GM18858 (cell line): ENCODE measurements around the gene LRP1.

ENCODE experiments used
- ATAC-seq: cut with Tn5 transposase; IDR thresholded peaks from one replicate; pipeline ENCODE4 v1.9.1; 2021; ENCODE audit not compliant: unreplicated experiment

The LRP1 gene

DNA sequence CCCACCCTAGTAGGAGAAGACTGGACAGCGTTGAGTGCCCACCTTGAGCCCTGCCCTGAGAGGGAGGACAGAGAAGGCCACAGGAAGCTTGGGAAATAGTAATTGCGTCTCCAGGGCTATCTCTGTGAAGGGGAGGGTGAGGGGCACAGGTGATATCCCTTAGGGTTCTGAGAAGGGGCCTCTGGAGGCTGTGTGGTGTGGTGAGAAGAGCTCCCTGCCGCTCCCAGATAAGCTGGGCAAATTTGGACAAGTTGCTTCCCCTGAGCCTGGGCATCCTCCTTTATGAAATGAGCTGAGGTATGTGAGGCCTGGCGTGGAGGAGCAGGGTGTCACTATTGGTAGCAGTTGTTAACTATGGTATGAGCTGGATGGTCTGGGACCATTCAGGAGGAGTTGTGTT is 42.6 kb downstream of the LRP1 start:
- no peak for ATAC-seq

DNA sequence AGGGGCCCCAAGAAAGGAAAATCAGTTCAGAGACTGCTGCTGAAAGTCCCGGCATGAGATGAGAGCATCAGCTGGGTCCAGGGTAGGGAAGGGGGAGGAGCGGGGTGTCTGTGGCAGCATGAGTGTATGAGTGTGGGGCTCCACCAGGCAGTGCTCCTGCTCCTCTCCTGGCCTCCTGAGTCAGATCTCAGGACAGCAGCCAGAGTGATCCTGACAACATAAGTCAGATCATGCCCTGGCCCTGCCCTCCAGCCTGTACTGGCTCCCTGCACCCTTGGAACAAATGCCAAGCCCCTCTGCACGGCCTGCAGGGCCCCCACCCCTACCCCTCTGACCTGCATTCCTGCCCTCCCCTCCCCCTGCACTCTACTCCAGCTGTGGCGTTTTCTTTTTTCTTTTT is 43.4 kb downstream of the LRP1 start:
- ATAC-seq, result no peak

DNA sequence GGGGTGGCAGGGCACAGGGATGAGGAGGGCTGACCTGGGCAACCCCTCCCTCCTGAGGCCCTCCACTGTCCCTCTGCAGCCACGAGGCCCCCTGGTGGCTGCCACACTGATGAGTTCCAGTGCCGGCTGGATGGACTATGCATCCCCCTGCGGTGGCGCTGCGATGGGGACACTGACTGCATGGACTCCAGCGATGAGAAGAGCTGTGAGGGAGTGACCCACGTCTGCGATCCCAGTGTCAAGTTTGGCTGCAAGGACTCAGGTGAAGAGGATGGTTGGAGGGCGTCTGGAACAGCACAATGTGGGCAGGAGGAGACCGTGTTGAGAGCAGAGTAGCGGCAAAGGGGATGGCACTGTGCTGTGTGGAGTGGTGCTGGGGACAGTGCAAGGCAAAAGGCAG is 44.8 kb downstream of the LRP1 start:
- no peak for ATAC-seq

DNA sequence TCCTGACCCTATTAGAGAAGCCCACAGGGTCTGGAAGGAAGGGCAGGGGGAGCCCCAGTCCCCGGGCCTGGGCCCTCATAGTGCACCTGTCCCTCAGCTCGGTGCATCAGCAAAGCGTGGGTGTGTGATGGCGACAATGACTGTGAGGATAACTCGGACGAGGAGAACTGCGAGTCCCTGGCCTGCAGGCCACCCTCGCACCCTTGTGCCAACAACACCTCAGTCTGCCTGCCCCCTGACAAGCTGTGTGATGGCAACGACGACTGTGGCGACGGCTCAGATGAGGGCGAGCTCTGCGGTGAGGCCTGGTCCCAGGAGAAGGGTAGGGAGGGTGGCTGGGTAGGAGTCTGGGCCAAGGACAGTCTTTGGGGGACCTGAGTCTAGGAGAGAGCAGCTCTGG is 45.4 kb downstream of the LRP1 start:
- no peak for ATAC-seq

DNA sequence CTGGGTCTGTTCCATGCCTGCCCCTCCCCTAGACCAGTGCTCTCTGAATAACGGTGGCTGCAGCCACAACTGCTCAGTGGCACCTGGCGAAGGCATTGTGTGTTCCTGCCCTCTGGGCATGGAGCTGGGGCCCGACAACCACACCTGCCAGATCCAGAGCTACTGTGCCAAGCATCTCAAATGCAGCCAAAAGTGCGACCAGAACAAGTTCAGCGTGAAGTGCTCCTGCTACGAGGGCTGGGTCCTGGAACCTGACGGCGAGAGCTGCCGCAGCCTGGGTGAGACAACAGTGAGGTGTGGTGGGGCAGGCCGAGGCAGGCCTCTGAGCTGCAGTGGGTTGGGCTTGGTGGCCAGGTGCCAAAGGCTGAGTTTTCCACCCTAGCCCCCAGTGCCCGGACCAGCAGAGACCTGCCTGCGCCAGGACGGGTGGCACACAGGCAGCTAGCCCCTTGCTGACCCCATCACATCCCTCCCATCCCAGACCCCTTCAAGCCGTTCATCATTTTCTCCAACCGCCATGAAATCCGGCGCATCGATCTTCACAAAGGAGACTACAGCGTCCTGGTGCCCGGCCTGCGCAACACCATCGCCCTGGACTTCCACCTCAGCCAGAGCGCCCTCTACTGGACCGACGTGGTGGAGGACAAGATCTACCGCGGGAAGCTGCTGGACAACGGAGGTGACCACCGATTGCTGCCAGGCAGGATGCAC is 47.3 kb downstream of the LRP1 start:
- no peak for ATAC-seq

DNA sequence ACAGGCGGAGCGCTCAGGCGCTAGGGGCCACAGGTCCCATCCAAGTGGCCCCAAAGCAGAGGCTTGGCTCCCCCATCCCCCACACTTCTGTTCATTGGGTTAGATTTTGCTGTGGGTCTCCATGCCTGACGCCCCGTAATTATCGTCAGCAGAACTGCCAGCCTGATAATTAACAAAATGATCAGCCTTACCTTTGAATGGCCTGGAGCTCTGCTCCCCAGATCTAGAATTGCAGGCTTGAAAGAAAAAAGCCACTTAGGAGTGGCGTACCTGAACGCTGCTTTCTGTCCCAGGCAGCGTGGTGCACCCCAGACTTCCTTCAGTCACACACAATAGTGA is 47.8 kb downstream of the LRP1 start:
- no peak for ATAC-seq

DNA sequence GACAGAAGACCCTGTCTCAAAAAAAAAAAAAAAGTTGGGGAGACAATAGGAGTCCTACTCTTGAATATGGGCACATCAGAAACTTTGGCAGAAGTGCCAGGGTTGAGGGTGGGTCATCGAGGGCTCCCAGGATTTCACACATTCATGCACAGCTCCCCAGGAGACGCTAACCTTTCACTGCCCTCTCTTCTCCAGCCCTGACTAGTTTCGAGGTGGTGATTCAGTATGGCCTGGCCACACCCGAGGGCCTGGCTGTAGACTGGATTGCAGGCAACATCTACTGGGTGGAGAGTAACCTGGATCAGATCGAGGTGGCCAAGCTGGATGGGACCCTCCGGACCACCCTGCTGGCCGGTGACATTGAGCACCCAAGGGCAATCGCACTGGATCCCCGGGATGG is 48.6 kb downstream of the LRP1 start:
- no peak for ATAC-seq

DNA sequence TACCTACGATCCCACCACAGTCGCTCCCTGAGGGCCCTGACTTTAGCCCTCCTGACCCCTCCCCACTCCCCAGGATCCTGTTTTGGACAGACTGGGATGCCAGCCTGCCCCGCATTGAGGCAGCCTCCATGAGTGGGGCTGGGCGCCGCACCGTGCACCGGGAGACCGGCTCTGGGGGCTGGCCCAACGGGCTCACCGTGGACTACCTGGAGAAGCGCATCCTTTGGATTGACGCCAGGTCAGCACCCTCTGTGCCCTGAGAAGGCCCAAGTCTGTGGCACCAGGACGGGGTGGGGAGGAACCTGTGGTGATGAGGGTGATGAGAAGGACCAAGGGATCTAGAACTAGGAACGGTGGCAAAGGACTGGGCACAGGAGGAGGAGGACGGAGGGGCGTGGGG is 49.1 kb downstream of the LRP1 start:
- no peak for ATAC-seq

DNA sequence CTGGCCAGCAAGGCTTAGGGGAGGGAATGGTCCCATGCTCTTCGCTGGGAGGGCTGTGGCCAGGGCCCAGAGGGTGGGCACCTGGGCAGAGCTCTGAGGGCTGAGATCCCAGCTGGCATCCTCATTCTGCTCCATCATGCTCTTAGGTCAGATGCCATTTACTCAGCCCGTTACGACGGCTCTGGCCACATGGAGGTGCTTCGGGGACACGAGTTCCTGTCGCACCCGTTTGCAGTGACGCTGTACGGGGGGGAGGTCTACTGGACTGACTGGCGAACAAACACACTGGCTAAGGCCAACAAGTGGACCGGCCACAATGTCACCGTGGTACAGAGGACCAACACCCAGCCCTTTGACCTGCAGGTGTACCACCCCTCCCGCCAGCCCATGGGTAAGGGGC is 49.9 kb downstream of the LRP1 start:
- ATAC-seq, result no peak

DNA sequence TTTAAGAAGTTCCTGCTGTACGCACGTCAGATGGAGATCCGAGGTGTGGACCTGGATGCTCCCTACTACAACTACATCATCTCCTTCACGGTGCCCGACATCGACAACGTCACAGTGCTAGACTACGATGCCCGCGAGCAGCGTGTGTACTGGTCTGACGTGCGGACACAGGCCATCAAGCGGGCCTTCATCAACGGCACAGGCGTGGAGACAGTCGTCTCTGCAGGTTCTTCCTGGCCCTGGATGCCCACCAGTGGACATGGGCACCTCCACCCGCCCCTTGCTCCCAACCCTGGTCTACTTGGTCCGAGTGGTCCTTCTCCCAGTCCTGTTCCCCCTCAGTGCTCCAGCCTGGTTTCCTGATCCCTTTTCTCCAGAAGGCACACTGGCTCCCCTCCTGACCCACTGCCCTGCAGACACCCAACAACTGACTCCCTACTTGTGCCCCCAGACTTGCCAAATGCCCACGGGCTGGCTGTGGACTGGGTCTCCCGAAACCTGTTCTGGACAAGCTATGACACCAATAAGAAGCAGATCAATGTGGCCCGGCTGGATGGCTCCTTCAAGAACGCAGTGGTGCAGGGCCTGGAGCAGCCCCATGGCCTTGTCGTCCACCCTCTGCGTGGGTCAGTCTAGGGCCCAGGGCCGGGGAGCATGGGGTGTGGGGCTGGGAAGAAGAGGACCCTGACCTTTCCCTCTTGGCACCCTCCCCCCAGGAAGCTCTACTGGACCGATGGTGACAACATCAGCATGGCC is 51.2 kb downstream of the LRP1 start:
- no peak for ATAC-seq

DNA sequence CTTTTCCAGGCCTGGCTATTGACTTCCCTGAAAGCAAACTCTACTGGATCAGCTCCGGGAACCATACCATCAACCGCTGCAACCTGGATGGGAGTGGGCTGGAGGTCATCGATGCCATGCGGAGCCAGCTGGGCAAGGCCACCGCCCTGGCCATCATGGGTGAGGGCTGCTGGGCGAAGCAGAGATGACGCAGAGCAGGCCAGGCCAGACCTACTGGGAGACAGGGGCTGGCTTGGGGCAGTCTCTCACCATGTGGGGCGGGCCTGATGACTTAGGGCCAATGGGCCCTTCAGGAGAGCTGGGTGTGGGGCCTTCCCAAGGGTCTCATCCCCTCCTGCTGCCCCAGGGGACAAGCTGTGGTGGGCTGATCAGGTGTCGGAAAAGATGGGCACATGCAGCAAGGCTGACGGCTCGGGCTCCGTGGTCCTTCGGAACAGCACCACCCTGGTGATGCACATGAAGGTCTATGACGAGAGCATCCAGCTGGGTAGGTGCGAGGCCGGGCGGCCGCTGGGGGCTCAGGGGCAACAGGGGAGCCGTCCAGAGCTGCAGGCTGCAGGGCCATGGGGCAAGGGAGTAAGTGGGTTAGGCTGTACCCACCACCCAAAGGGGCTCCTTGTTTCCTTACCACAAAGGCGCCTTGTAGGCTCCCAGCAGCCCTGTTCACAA is 52.2 kb downstream of the LRP1 start:
- ATAC-seq, result no peak

DNA sequence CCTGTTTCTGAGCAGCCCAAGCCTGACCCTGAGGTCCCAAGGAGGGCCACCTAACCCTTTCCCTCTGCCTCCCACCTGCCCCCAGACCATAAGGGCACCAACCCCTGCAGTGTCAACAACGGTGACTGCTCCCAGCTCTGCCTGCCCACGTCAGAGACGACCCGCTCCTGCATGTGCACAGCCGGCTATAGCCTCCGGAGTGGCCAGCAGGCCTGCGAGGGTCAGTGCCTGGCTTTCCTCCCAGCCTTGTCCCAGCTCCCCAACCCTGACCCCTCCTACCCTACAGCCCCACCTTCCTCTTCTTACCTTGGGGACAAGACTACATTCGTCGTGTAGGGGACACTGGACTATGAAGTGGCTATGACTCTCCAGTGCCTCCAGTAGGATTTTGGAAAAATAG is 52.8 kb downstream of the LRP1 start:
- ATAC-seq, result no peak

DNA sequence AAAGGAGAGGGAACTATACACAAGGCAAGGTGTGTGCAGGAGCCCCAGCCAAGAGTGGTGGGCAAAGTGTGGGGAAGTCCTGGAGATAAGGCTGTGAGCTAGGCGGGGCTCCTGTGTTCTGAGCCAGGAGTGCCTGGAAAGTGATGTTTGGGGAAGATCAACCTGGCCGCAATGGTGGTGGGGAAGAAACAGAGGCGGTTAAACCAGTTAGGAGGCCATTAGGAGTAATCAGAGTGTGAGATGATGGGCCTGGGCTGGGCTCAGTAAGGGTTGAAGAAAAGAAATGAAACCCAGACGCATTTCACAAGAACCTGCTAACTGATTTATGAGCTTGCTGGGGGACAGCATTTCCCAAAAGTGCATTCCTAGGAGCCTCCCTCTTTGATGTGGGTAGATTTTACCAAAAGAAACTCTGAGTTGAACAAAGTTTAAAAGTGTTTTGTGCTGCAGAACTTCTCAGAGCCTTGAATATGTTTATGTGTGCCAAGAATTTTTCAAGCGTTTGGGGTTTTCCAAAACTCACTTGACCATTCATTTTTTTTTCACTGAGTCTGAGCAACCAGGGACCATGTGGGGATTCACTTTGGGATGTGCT is 53.4 kb downstream of the LRP1 start:
- ATAC-seq, result no peak

DNA sequence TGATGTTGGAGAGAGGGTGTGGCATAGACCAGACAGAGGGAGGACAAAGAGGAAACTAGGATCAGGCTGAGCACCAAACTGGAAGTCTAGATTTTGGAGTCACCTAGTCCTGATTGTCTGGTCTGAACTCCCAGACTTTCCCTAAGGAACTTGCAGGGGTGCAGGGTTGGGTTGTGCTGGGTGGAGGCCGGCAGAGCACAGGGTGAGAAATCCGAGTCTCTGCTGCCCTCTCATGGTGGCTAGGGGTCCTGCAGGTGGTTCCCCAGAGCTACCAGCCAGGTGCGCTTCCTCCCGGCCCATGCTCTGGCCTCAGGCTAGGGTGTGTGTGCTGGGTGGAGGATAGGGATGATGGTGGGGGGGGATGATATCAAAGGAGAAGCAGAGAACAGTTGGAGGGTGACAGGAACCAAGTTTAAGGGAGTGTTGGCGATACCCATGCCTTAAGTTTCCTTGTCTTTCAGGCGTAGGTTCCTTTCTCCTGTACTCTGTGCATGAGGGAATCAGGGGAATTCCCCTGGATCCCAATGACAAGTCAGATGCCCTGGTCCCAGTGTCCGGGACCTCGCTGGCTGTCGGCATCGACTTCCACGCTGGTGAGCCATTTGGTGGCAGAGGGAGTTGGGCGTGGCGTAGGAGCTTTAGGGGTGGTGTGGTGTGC is 54.8 kb downstream of the LRP1 start:
- ATAC-seq, result no peak

DNA sequence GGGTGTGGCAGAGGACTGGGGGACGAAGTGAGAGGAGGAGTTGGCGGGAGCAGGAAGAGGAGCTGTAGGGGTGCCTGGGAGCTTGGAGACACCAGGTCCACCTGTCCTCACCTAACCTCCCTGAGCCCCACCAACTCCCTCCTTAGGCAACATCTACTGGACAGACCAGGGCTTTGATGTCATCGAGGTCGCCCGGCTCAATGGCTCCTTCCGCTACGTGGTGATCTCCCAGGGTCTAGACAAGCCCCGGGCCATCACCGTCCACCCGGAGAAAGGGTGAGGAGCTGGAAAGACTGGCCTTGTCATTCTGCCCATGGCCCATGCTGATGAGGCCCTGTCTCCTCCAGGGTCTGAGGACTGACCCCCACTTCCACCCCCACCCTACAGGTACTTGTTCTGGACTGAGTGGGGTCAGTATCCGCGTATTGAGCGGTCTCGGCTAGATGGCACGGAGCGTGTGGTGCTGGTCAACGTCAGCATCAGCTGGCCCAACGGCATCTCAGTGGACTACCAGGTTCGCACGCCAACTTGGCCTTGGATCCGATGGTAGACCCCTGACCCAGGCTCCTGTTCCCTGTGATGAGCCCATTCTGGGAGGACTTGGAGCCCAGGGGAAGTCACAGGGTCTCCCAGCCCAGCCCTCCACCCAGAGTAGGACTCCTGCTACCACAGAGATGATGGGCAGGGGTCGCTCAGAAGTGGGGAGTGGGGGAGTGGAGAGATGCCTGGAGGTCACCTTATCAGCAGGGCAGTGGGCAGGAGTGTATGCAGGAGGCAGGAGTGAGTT is 55.8 kb downstream of the LRP1 start:
- no peak for ATAC-seq

DNA sequence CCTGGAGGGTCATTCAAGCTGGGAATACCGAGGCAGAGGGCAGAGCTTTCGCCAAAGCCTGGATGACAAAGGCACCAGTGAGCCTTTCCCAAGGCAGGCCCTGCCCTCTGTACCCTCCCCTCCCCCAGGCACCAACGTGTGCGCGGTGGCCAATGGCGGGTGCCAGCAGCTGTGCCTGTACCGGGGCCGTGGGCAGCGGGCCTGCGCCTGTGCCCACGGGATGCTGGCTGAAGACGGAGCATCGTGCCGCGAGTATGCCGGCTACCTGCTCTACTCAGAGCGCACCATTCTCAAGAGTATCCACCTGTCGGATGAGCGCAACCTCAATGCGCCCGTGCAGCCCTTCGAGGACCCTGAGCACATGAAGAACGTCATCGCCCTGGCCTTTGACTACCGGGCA is 57.1 kb downstream of the LRP1 start:
- no peak for ATAC-seq

DNA sequence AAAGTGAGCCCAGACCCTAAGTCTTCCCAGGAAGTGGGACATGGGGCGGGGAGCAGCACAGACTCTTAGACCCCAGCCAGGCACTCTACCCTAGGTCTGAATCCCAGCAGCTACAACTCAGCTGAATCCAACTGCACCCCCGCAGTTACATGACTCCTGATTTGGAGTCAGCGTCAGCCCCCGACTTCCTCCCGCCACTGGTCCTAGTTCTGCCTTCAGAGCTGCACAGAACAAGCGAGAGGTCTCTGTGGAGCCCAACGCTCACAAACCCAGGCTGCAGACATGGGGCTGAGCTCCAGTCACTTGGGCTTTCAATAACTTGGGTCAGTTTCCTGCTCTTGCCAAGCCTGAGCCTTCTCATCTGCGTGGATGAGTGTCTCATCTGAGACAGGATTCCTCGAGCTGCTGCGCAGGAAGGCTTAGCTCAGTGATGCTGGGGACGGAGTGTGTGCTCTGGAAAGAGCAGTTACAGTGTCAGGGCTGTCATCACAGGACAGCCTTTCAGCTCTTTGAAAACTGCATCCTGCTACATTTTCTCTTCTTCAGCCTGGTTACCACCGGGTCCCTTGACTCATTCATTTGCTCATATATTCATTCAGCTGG is 57.7 kb downstream of the LRP1 start:
- ATAC-seq, result no peak

DNA sequence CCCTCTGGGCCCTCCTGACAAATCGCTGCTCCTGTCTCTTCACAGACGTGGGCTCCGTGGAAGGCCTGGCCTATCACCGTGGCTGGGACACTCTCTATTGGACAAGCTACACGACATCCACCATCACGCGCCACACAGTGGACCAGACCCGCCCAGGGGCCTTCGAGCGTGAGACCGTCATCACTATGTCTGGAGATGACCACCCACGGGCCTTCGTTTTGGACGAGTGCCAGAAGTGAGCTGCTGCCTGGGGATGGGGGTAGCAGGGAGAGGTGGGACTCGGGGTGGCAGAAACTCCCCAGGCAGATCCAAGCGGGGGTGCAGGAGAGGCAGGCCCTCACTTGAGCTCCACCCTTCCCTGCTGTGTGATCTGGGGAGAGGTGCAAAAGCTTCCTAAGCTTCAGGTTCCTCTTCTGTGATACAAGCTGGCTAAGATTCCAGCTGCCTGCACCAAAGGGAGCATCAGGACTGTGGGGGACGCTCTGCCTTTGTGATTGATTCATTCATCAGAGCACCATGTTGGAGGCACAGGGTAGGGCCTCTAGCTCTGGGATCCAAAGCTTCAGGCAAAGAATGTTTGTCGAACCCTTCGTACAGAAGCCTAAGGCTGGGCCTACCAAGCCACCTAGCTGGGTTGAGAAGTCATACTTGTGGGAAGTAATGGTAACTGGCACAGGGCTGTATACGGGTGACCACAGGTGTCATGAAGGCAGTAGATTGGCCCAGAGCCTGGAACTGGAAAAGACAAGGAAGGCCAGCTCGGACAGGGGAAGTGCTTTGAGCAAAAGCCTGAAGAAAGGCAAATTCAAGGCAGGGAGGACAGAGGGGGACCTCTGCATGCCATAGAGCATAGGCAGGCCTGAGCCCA is 59.2 kb downstream of the LRP1 start:
- no peak for ATAC-seq

DNA sequence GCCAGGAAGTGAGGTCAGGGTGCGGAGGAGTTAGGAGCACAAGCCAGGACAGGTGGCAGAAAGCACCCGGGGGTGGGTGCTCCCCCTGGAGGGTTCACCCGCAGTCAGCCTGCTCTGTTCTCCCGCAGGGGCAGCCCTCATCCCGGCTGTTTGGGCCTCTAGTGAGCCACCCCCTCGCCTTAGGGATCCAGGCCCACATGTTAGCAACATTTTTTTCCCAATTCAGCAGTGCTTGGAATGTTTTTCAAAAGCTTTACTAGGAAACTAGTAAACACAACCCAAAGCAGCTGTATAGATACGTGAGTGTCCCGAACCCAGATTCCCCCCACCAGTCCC is 59.8 kb downstream of the LRP1 start:
- no peak for ATAC-seq

DNA sequence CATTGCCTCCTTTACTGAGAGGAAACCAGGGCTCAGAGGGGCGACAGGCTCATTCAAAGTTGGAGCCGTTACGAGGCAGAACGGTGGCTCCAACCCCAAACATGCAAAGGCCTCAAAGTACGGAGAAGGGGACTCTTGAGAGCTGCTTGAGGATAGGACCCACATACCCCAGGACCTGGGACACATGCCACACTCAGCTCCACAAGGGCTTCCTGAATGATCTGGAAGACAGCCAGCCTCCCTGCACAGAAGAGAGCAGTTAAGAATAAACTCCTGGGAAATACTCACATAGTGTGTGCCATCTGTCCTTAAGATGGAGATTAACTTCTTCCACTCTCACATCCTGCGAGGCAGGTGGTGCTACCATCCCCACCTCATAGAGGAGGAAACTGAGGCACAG is 61.8 kb downstream of the LRP1 start:
- no peak for ATAC-seq
